Hepatocyte (in vitro differentiated cells): ENCODE data around the gene WDR18. TPM values are rescaled to one million over a fixed set of nuclear protein-coding genes. Genes with fewer than 3 reads are reported as not detected.

Source experiments
- DNase-seq: peaks from one replicate; pipeline ENCODE4 v3.0.0-alpha.2; 2016; ENCODE audit warnings: low spot score
- H2AFZ ChIP-seq: fragments of 200-600 bp; sonication (generic); 2 replicates; pipeline ENCODE4 v1.6.0; 2016; ENCODE audit warnings: antibody characterized with exemption, mild to moderate bottlenecking
- H3K27ac ChIP-seq: fragments of 200-600 bp; sonication (generic); 2 replicates; pipeline ENCODE4 v1.5.1; 2016; ENCODE audit warnings: mild to moderate bottlenecking
- H3K27me3 ChIP-seq: fragments of 200-600 bp; sonication (generic); 2 replicates; pipeline ENCODE4 v1.6.1; 2016
- H3K36me3 ChIP-seq: fragments of 200-600 bp; sonication (generic); replicated peaks from 2 replicates; pipeline ENCODE4 v1.5.1; 2016; ENCODE audit warnings: low read depth; ENCODE audit not compliant: insufficient read depth
- H3K4me1 ChIP-seq: fragments of 200-600 bp; sonication (generic); 2 replicates; pipeline ENCODE4 v1.5.1; 2016; ENCODE audit warnings: mild to moderate bottlenecking, moderate library complexity; ENCODE audit not compliant: insufficient read depth
- H3K4me2 ChIP-seq: fragments of 200-600 bp; sonication (generic); 2 replicates; pipeline ENCODE4 v1.6.0; 2016
- H3K4me3 ChIP-seq: fragments of 200-600 bp; sonication (generic); 2 replicates; pipeline ENCODE4 v1.5.1; 2016; ENCODE audit warnings: mild to moderate bottlenecking
- H3K79me2 ChIP-seq: fragments of 200-600 bp; sonication (generic); 2 replicates; pipeline ENCODE4 v1.6.0; 2017; ENCODE audit warnings: mild to moderate bottlenecking
- H3K9me2 ChIP-seq: fragments of 200-600 bp; sonication (generic); replicated peaks from 2 replicates; pipeline ENCODE4 v1.6.0; 2017; ENCODE audit warnings: mild to moderate bottlenecking; ENCODE audit not compliant: insufficient read depth
- H3K9me3 ChIP-seq: fragments of 200-600 bp; sonication (generic); 2 replicates; pipeline ENCODE4 v1.5.1; 2016; ENCODE audit warnings: low read depth, mild to moderate bottlenecking
- H4K20me1 ChIP-seq: fragments of 200-600 bp; sonication (generic); 2 replicates; pipeline ENCODE4 v1.6.0; 2016; ENCODE audit warnings: mild to moderate bottlenecking; ENCODE audit not compliant: insufficient read depth, poor library complexity, severe bottlenecking
- CTCF ChIP-seq: fragments of 200-600 bp; sonication (generic); IDR thresholded peaks from 2 replicates; pipeline ENCODE4 v1.5.1; 2016; ENCODE audit warnings: antibody characterized with exemption, mild to moderate bottlenecking; ENCODE audit not compliant: poor library complexity
- EZH2 ChIP-seq: fragments of 200-600 bp; sonication (generic); IDR thresholded peaks from 2 replicates; pipeline ENCODE4 v1.6.1; 2016; ENCODE audit warnings: antibody characterized with exemption, mild to moderate bottlenecking, borderline replicate concordance
- EZH2phosphoT487 ChIP-seq: fragments of 200-600 bp; sonication (generic); IDR thresholded peaks from one replicate; pipeline ENCODE4 v1.6.1; 2018; ENCODE audit warnings: antibody characterized with exemption, mild to moderate bottlenecking, low read depth, moderate library complexity; ENCODE audit not compliant: unreplicated experiment, severe bottlenecking
- WGBS: methylation state at CpG from one replicate; pipeline ENCODE4 v1.1.6; 2016; ENCODE audit warnings: low lambda C conversion rate; ENCODE audit errors: missing lambda C conversion rate; 5-methylcytosine and 5-hydroxymethylcytosine counted together
- polyA plus RNA-seq: library from polyadenylated mRNA; unstranded; fragments of >200 nt; fragmentation: Nextera tagmentation; extraction: Ambion mirVana; gene quantifications from 2 replicates; pipeline ENCODE4 v1.2.1, GENCODE V29; 2016
- total RNA-seq: library from RNA; depleted of rRNA; stranded (reverse); fragments of >200 nt; gene quantifications from 2 replicates; pipeline ENCODE4 v1.2.3, GENCODE V29; 2014

The WDR18 gene
- total and polyA plus RNA-seq, 2 experiments from 2014 or later: 60.0 to 169 TPM

- no peaks in the 10 kb centered on the region for H3K9me3 ChIP-seq
- H3K4me1 ChIP-seq: no peaks in the 10 kb centered on the region
- H3K79me2 ChIP-seq: peaks cover 10% of the 10 kb centered on the region
- no peak overlapping the region for H3K4me2 ChIP-seq
- H3K4me3 ChIP-seq: no peak overlapping the region
- no peak for TF ChIP-seq EZH2phosphoT487
- TF ChIP-seq EZH2: no peak
- no peak for TF ChIP-seq CTCF
- H3K36me3 ChIP-seq: no peaks in the 10 kb centered on the region
- no peaks in the 10 kb centered on the region for H3K27me3 ChIP-seq
- peaks cover 2% of the 10 kb centered on the region for H4K20me1 ChIP-seq
- H3K9me2 ChIP-seq: no peaks in the 10 kb centered on the region
- no peak for DNase-seq
- no peak overlapping the region for H2AFZ ChIP-seq
- no peak overlapping the region for H3K27ac ChIP-seq
- 86% methylated on average over 71 of the region's 92 CpGs for WGBS
Observed at GRCh38 chr19:1009041-1009980, 25.2 kb downstream of the WDR18 start.

GRCh38 chr19:1009981-1010538 is 25.9 kb downstream of the WDR18 start:
- DNase-seq: no peak
- no peaks in the 10 kb centered on the region for H3K9me3 ChIP-seq
- no peaks in the 10 kb centered on the region for H3K9me2 ChIP-seq
- 94% methylated on average over 22 of the region's 29 CpGs for WGBS
- no peaks in the 10 kb centered on the region for H3K36me3 ChIP-seq
- H4K20me1 ChIP-seq: peaks cover 10% of the 10 kb centered on the region
- H3K79me2 ChIP-seq: peaks cover 18% of the 10 kb centered on the region
- no peaks in the 10 kb centered on the region for H3K4me1 ChIP-seq
- TF ChIP-seq EZH2: no peak
- TF ChIP-seq EZH2phosphoT487: no peak
- no peak for TF ChIP-seq CTCF
- H3K4me2 ChIP-seq: no peak overlapping the region
- no peak overlapping the region for H3K27ac ChIP-seq
- no peak overlapping the region for H2AFZ ChIP-seq
- H3K27me3 ChIP-seq: no peaks in the 10 kb centered on the region
- no peak overlapping the region for H3K4me3 ChIP-seq

- Histone ChIP-seq H2AFZ (no peak overlapping the region), H3K4me1 (peaks cover 4% of the 10 kb centered on the region), H3K27ac (no peak overlapping the region), H3K9me2 (no peaks in the 10 kb centered on the region), H3K4me3 (no peak overlapping the region), H3K9me3 (no peaks in the 10 kb centered on the region), H4K20me1 (peaks cover 18% of the 10 kb centered on the region), H3K4me2 (no peak overlapping the region), H3K36me3 (no peaks in the 10 kb centered on the region), H3K27me3 (no peaks in the 10 kb centered on the region), H3K79me2 (peaks cover 25% of the 10 kb centered on the region)
- no peak for DNase-seq
- 98% methylated on average over 38 of the region's 56 CpGs for WGBS
- TF ChIP-seq EZH2phosphoT487: no peak
- TF ChIP-seq CTCF: no peak
- no peak for TF ChIP-seq EZH2
Observed at GRCh38 chr19:1010586-1011510, 26.7 kb downstream of the WDR18 start.
